GM23338 (cell line): ENCODE data around the gene CRYM. TPM values are rescaled to one million over a fixed set of nuclear protein-coding genes. Genes with fewer than 3 reads are reported as not detected.

Experiments
- ATAC-seq: fragments of 200-7000 bp; cut with Tn5 transposase; 3 replicates; pipeline ENCODE4 v1.9.1; 2020
- DNase-seq: peaks from one replicate; pipeline ENCODE4 v3.0.0-alpha.2; 2015; ENCODE audit warnings: low spot score
- H2AFZ ChIP-seq: fragments of 200-600 bp; sonication (generic); 2 replicates; pipeline ENCODE4 v1.8.0; 2016; ENCODE audit warnings: antibody characterized with exemption, mild to moderate bottlenecking, moderate library complexity
- H3F3A ChIP-seq: fragments of 200-600 bp; sonication (generic); replicated peaks from 2 replicates; pipeline ENCODE4 v1.8.0; 2017; ENCODE audit warnings: antibody characterized with exemption, mixed run types, low read depth
- H3K27ac ChIP-seq: fragments of 200-600 bp; sonication (generic); 2 replicates; pipeline ENCODE4 v1.6.1; 2016; ENCODE audit warnings: low read depth
- H3K27me3 ChIP-seq: fragments of 200-600 bp; sonication (generic); 2 replicates; pipeline ENCODE4 v1.8.0; 2016; ENCODE audit warnings: mild to moderate bottlenecking, mixed run types, moderate library complexity; ENCODE audit not compliant: insufficient read depth
- H3K36me3 ChIP-seq: fragments of 200-600 bp; sonication (generic); 2 replicates; pipeline ENCODE4 v1.8.0; 2016; ENCODE audit warnings: mild to moderate bottlenecking; ENCODE audit not compliant: insufficient read depth
- H3K4me1 ChIP-seq: fragments of 200-600 bp; sonication (generic); 2 replicates; pipeline ENCODE4 v1.8.0; 2016; ENCODE audit warnings: mild to moderate bottlenecking, moderate library complexity; ENCODE audit not compliant: insufficient read depth
- H3K4me2 ChIP-seq: fragments of 200-600 bp; sonication (generic); 2 replicates; pipeline ENCODE4 v1.7.1; 2017; ENCODE audit warnings: mixed run types
- H3K4me3 ChIP-seq: fragments of 200-600 bp; sonication (generic); 2 replicates; pipeline ENCODE4 v1.6.1; 2016; ENCODE audit warnings: mixed run types
- H3K79me2 ChIP-seq: fragments of 200-600 bp; sonication (generic); replicated peaks from 2 replicates; pipeline ENCODE4 v1.8.0; 2017; ENCODE audit warnings: mild to moderate bottlenecking; ENCODE audit not compliant: insufficient read depth
- H3K9me2 ChIP-seq: fragments of 200-600 bp; sonication (generic); 2 replicates; pipeline ENCODE4 v1.8.0; 2017; ENCODE audit not compliant: insufficient read depth
- H4K20me1 ChIP-seq: fragments of 200-600 bp; sonication (generic); replicated peaks from 2 replicates; pipeline ENCODE4 v1.8.0; 2017; ENCODE audit warnings: mild to moderate bottlenecking; ENCODE audit not compliant: insufficient read depth
- H3K27ac Mint-ChIP-seq: 2 replicates; pipeline ENCODE4 v1.8.0; 2020; ENCODE audit warnings: inconsistent platforms, mild to moderate bottlenecking, moderate library complexity, mixed read lengths
- H3K27me3 Mint-ChIP-seq: 3 replicates; pipeline ENCODE4 v1.8.0; 2022; ENCODE audit warnings: low read depth, mild to moderate bottlenecking, moderate library complexity, mixed read lengths, inconsistent platforms; ENCODE audit not compliant: insufficient read depth, poor library complexity
- H3K36me3 Mint-ChIP-seq: 3 replicates; pipeline ENCODE4 v1.8.0; 2021; ENCODE audit warnings: low read depth, mild to moderate bottlenecking, inconsistent platforms, moderate library complexity, mixed read lengths
- H3K4me1 Mint-ChIP-seq: 3 replicates; pipeline ENCODE4 v1.8.0; 2020; ENCODE audit warnings: mild to moderate bottlenecking, inconsistent platforms, mixed read lengths
- H3K4me3 Mint-ChIP-seq: 3 replicates; pipeline ENCODE4 v1.8.0; 2021; ENCODE audit warnings: moderate library complexity, mild to moderate bottlenecking, inconsistent platforms, mixed read lengths
- H3K9me3 Mint-ChIP-seq: 3 replicates; pipeline ENCODE4 v1.8.0; 2020; ENCODE audit warnings: moderate library complexity, mild to moderate bottlenecking, inconsistent platforms, mixed read lengths
- CREB1 ChIP-seq: fragments of 250-450 bp; sonication (Bioruptor Pico); IDR thresholded peaks from 2 replicates; pipeline ENCODE4 v1.5.0; 2020; ENCODE audit warnings: low read depth, mild to moderate bottlenecking, moderate library complexity
- EZH2 ChIP-seq: fragments of 200-600 bp; sonication (generic); IDR thresholded peaks from one replicate; pipeline ENCODE4 v1.8.0; 2017; ENCODE audit warnings: antibody characterized with exemption, mild to moderate bottlenecking, low read depth; ENCODE audit not compliant: unreplicated experiment
- EZH2phosphoT487 ChIP-seq: fragments of 200-600 bp; sonication (generic); IDR thresholded peaks from one replicate; pipeline ENCODE4 v1.8.1; 2018; ENCODE audit warnings: antibody characterized with exemption; ENCODE audit not compliant: unreplicated experiment
- JUNB ChIP-seq: IDR thresholded peaks from one replicate; pipeline ENCODE4 v1.6.1; 2016; ENCODE audit warnings: antibody characterized with exemption; ENCODE audit not compliant: unreplicated experiment
- NANOG ChIP-seq: IDR thresholded peaks from 2 replicates; pipeline ENCODE4 v1.6.1; 2016; ENCODE audit warnings: antibody characterized with exemption, borderline replicate concordance
- POLR2AphosphoS5 ChIP-seq: IDR thresholded peaks from 2 replicates; pipeline ENCODE4 v1.6.1; 2016; ENCODE audit warnings: antibody characterized with exemption, low read depth
- REST ChIP-seq: IDR thresholded peaks from one replicate; pipeline ENCODE4 v1.6.1; 2018; ENCODE audit warnings: antibody characterized with exemption; ENCODE audit not compliant: unreplicated experiment
- STAT1 ChIP-seq: IDR thresholded peaks from one replicate; pipeline ENCODE4 v1.6.1; 2016; ENCODE audit warnings: antibody characterized with exemption; ENCODE audit not compliant: unreplicated experiment
- ZNF114 ChIP-seq: fragments of 250-450 bp; sonication (Bioruptor Pico); IDR thresholded peaks from 2 replicates; pipeline ENCODE4 v1.5.0; 2020; ENCODE audit warnings: mild to moderate bottlenecking, moderate library complexity
- ZNF331 ChIP-seq: fragments of 250-450 bp; sonication (Bioruptor Pico); IDR thresholded peaks from 2 replicates; pipeline ENCODE4 v1.5.0; 2020; ENCODE audit warnings: low read depth, mild to moderate bottlenecking, moderate library complexity
- polyA plus RNA-seq: library from polyadenylated mRNA; unstranded; fragments of >200 nt; fragmentation: Nextera tagmentation; extraction: Ambion mirVana; gene quantifications from 2 replicates; pipeline ENCODE4 v1.2.1, GENCODE V29; 2016
- total RNA-seq: library from RNA; depleted of rRNA; stranded (reverse); fragments of >200 nt; shearing (Covaris generic); gene quantifications from 2 replicates; pipeline ENCODE4 v1.2.3, GENCODE V29; 2014
- TF ChIP-seq, protein P1 (sequence below): fragments of 250-450 bp; sonication (Bioruptor Pico); IDR thresholded peaks from 2 replicates; pipeline ENCODE4 v1.5.0; 2020; ENCODE audit warnings: mild to moderate bottlenecking, moderate library complexity
- TF ChIP-seq, protein P2 (sequence below): IDR thresholded peaks from 2 replicates; pipeline ENCODE4 v1.6.1; 2016; ENCODE audit warnings: antibody characterized with exemption
- TF ChIP-seq, protein P3 (sequence below), 2 experiments: fragments of 200-600 bp in 1 of 2; sonication (generic) in 1 of 2; conservative IDR thresholded peaks; 2 replicates each; pipeline versions ENCODE4 v1.5.1 to v1.6.1; 2016 to 2017; ENCODE audit warnings: antibody characterized with exemption in 2 of 2, low read depth in 2 of 2, mild to moderate bottlenecking in 2 of 2, moderate library complexity in 1 of 2

The CRYM gene
- total and polyA plus RNA-seq, 2 experiments from 2014 or later, result 15.2 to 18.0 TPM

DNA sequence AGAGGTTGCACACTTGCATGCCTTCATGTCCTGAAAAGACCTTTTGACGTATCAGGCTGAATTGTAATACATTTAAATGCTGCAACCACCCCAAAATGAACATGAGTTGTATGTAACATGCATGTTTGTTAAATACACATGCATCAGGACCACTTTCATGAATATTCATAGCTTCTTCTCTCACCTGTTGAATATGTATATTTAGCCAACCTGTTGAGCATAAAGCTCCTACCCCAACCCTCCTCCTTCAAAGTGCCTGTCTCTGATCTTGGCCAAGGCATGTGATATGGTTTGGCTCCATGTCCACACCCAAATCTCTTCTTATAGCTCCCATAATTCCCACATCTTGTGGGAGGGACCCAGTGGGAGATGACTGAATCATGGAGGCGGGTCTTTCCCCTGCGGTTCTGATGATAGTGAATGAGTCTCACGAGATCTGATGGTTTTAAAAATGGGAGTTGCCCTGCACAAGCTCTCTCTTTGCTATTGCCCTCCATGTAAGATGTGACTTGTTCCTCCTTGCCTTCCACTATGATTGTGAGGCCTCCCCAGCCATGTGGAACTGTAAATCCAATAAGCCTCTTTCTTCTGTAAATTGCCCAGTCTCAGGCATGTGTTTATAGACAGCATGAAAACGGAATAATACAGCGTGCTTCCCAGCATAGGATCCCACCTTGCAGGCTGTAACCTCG is 3.8 kb upstream of the CRYM start:
- ATAC-seq (no peak), DNase-seq (no peak)
- Histone ChIP-seq H3F3A (no peaks in the 10 kb centered on the region), H3K4me3 (no peak overlapping the region), H3K79me2 (no peaks in the 10 kb centered on the region), H4K20me1 (no peaks in the 10 kb centered on the region), H3K4me2 (no peak overlapping the region), H3K36me3 (no peaks in the 10 kb centered on the region), H3K4me1 (peaks cover 8% of the 10 kb centered on the region; the same call in 1 of the 2 replicates), H3K27me3 (peaks cover 22% of the 10 kb centered on the region; the same call in 1 of the 2 replicates), H3K27ac (no peak overlapping the region), H2AFZ (no peak overlapping the region), H3K9me2 (no peaks in the 10 kb centered on the region)
- no peak overlapping the region for H3K27ac Mint-ChIP-seq
- no peak overlapping the region; the same call in 2 of the 3 replicates for H3K4me3 Mint-ChIP-seq
- no peaks in the 10 kb centered on the region for H3K36me3 Mint-ChIP-seq
- peaks cover 4% of the 10 kb centered on the region; the same call in 2 of the 3 replicates for H3K9me3 Mint-ChIP-seq
- TF ChIP-seq, protein P1, sequence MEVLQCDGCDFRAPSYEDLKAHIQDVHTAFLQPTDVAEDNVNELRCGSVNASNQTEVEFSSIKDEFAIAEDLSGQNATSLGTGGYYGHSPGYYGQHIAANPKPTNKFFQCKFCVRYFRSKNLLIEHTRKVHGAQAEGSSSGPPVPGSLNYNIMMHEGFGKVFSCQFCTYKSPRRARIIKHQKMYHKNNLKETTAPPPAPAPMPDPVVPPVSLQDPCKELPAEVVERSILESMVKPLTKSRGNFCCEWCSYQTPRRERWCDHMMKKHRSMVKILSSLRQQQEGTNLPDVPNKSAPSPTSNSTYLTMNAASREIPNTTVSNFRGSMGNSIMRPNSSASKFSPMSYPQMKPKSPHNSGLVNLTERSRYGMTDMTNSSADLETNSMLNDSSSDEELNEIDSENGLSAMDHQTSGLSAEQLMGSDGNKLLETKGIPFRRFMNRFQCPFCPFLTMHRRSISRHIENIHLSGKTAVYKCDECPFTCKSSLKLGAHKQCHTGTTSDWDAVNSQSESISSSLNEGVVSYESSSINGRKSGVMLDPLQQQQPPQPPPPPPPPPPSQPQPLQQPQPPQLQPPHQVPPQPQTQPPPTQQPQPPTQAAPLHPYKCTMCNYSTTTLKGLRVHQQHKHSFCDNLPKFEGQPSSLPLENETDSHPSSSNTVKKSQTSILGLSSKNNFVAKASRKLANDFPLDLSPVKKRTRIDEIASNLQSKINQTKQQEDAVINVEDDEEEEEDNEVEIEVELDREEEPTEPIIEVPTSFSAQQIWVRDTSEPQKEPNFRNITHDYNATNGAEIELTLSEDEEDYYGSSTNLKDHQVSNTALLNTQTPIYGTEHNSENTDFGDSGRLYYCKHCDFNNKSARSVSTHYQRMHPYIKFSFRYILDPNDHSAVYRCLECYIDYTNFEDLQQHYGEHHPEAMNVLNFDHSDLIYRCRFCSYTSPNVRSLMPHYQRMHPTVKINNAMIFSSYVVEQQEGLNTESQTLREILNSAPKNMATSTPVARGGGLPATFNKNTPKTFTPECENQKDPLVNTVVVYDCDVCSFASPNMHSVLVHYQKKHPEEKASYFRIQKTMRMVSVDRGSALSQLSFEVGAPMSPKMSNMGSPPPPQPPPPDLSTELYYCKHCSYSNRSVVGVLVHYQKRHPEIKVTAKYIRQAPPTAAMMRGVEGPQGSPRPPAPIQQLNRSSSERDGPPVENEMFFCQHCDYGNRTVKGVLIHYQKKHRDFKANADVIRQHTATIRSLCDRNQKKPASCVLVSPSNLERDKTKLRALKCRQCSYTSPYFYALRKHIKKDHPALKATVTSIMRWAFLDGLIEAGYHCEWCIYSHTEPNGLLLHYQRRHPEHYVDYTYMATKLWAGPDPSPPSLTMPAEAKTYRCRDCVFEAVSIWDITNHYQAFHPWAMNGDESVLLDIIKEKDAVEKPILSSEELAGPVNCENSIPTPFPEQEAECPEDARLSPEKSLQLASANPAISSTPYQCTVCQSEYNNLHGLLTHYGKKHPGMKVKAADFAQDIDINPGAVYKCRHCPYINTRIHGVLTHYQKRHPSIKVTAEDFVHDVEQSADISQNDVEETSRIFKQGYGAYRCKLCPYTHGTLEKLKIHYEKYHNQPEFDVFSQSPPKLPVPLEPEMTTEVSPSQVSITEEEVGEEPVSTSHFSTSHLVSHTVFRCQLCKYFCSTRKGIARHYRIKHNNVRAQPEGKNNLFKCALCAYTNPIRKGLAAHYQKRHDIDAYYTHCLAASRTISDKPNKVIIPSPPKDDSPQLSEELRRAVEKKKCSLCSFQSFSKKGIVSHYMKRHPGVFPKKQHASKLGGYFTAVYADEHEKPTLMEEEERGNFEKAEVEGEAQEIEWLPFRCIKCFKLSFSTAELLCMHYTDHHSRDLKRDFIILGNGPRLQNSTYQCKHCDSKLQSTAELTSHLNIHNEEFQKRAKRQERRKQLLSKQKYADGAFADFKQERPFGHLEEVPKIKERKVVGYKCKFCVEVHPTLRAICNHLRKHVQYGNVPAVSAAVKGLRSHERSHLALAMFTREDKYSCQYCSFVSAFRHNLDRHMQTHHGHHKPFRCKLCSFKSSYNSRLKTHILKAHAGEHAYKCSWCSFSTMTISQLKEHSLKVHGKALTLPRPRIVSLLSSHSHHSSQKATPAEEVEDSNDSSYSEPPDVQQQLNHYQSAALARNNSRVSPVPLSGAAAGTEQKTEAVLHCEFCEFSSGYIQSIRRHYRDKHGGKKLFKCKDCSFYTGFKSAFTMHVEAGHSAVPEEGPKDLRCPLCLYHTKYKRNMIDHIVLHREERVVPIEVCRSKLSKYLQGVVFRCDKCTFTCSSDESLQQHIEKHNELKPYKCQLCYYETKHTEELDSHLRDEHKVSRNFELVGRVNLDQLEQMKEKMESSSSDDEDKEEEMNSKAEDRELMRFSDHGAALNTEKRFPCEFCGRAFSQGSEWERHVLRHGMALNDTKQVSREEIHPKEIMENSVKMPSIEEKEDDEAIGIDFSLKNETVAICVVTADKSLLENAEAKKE, result no peak
- no peak for TF ChIP-seq STAT1
- TF ChIP-seq REST, result no peak
- TF ChIP-seq CREB1 (CRISPR knock-in tag), result no peak
- no peak for TF ChIP-seq EZH2phosphoT487
- TF ChIP-seq NANOG, result no peak
- no peak for TF ChIP-seq ZNF114 (CRISPR knock-in tag)
- TF ChIP-seq JUNB, result no peak
- TF ChIP-seq, protein P2, sequence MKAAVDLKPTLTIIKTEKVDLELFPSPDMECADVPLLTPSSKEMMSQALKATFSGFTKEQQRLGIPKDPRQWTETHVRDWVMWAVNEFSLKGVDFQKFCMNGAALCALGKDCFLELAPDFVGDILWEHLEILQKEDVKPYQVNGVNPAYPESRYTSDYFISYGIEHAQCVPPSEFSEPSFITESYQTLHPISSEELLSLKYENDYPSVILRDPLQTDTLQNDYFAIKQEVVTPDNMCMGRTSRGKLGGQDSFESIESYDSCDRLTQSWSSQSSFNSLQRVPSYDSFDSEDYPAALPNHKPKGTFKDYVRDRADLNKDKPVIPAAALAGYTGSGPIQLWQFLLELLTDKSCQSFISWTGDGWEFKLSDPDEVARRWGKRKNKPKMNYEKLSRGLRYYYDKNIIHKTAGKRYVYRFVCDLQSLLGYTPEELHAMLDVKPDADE, result no peak
- TF ChIP-seq EZH2, result no peak
- TF ChIP-seq, protein P3, sequence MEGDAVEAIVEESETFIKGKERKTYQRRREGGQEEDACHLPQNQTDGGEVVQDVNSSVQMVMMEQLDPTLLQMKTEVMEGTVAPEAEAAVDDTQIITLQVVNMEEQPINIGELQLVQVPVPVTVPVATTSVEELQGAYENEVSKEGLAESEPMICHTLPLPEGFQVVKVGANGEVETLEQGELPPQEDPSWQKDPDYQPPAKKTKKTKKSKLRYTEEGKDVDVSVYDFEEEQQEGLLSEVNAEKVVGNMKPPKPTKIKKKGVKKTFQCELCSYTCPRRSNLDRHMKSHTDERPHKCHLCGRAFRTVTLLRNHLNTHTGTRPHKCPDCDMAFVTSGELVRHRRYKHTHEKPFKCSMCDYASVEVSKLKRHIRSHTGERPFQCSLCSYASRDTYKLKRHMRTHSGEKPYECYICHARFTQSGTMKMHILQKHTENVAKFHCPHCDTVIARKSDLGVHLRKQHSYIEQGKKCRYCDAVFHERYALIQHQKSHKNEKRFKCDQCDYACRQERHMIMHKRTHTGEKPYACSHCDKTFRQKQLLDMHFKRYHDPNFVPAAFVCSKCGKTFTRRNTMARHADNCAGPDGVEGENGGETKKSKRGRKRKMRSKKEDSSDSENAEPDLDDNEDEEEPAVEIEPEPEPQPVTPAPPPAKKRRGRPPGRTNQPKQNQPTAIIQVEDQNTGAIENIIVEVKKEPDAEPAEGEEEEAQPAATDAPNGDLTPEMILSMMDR (conservative IDR thresholded peaks at IDR 0.05; ENCODE audit: low read depth in 2 of 2), result no peak
- no peak for TF ChIP-seq POLR2AphosphoS5
- TF ChIP-seq ZNF331 (CRISPR knock-in tag), result no peak
- peaks cover 14% of the 10 kb centered on the region for H3K27me3 Mint-ChIP-seq
- H3K4me1 Mint-ChIP-seq, result peaks cover 9% of the 10 kb centered on the region; the same call in 2 of the 3 replicates
